ENCODE results near the gene RNF2.

Gene RNF2

DNA sequence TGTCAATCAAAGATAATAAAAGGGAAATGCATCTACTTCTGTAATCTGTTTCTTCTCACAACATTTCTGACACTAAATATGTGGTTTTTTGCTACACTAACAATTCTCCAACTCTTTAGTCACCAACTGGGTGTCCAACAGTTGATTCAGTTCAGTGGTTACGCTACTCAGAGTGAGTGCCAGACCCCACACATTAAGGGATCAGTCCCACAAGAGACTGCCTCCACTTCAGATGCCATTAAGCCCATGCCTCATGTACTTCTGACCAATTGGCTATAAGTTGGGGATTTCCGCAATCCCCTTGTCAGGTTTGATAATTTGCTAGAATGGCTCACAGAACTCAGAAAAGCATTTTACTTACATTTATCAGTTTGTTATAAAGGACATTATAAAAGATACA, 28.4 kb downstream of the RNF2 start:
- Mint-ChIP-seq H3K4me3 (no peak overlapping the region), H3K27me3 (ENCODE audit: low read depth) (no peaks in the 10 kb centered on the region), H3K36me3 (ENCODE audit: low read depth) (peaks cover 54% of the 10 kb centered on the region)

DNA sequence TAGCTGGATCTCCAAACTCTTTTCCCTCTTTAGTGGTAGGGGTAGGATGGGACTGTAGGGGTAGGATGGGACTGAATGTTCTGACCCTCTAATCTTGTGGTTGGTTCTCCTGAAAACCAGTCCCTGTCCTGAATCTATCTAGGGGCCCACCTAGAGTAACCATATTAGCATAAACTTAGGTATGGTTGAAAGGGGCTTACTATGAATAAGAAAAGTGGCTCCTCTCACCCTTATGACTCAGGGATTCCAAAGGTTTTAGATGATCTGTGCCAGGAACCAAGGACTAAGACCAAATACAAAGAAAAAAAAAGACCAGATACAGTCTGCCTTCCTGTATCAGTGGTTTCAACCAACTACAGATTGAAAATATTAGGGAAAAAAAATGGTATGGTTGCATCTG, 28.9 kb downstream of the RNF2 start:
- TF ChIP-seq, protein P1, sequence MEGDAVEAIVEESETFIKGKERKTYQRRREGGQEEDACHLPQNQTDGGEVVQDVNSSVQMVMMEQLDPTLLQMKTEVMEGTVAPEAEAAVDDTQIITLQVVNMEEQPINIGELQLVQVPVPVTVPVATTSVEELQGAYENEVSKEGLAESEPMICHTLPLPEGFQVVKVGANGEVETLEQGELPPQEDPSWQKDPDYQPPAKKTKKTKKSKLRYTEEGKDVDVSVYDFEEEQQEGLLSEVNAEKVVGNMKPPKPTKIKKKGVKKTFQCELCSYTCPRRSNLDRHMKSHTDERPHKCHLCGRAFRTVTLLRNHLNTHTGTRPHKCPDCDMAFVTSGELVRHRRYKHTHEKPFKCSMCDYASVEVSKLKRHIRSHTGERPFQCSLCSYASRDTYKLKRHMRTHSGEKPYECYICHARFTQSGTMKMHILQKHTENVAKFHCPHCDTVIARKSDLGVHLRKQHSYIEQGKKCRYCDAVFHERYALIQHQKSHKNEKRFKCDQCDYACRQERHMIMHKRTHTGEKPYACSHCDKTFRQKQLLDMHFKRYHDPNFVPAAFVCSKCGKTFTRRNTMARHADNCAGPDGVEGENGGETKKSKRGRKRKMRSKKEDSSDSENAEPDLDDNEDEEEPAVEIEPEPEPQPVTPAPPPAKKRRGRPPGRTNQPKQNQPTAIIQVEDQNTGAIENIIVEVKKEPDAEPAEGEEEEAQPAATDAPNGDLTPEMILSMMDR (IDR thresholded peaks at IDR 0.05; ENCODE audit: unreplicated experiment in 3 of 3), result no peak
- peaks cover 18% of the 10 kb centered on the region for H3K9me3 Mint-ChIP-seq
- no peak overlapping the region for H3K4me3 Mint-ChIP-seq
- no peaks in the 10 kb centered on the region for H3K4me1 Mint-ChIP-seq
- no peak overlapping the region for H3K27ac Mint-ChIP-seq
- H3K36me3 Mint-ChIP-seq (ENCODE audit: low read depth), result peaks cover 57% of the 10 kb centered on the region
- H3K27me3 Mint-ChIP-seq (ENCODE audit: low read depth), result no peaks in the 10 kb centered on the region

More for the DNA sequence above, 28.4 kb downstream of the RNF2 start:
- TF ChIP-seq, protein P1 (IDR thresholded peaks at IDR 0.05; ENCODE audit: unreplicated experiment in 3 of 3), result no peak
- Mint-ChIP-seq H3K9me3 (peaks cover 18% of the 10 kb centered on the region), H3K4me1 (no peaks in the 10 kb centered on the region), H3K27ac (no peak overlapping the region)

DNA sequence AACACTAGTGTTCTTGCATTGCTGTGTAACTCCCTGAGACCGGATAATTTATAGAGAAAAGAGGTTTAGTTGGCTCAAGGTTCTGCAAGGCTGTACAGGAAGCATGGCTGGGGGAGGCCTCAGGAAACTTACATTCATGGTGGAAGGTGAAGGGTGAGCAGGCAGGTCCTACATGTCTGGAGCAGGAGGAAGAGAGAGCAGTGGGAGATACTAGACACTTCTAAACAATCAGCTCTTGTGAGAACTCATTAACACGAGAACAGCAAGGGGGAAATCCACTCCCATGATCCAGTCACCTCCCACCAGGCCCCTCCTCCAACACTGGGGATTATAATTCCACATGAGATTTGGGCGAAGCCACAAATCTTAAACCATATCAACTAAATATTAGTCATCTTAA, 30.1 kb downstream of the RNF2 start:
- Mint-ChIP-seq H3K4me3 (no peak overlapping the region), H3K9me3 (peaks cover 24% of the 10 kb centered on the region), H3K27me3 (ENCODE audit: low read depth) (no peaks in the 10 kb centered on the region), H3K27ac (no peak overlapping the region), H3K4me1 (no peaks in the 10 kb centered on the region), H3K36me3 (ENCODE audit: low read depth) (peaks cover 64% of the 10 kb centered on the region)
- TF ChIP-seq, protein P1 (IDR thresholded peaks at IDR 0.05; ENCODE audit: unreplicated experiment in 3 of 3), result no peak

DNA sequence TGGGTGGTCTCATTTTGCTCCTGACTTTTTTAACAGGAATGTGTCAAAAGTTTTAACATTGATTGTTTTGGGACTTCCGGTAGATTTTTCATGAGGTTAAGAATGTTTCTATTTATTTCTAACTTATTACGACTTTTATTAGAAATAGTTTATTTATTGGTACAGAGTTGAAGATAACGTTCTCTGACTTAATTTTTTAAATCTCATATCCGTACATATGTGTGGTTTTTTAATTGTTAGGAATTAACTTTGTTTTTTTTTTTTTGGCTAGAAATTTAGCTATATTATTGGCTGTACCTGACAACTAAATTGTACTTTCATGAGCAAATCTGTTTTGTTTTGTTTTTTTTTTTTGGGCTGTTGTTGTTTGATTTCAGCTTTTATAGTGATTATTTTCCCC, 32.0 kb downstream of the RNF2 start:
- Mint-ChIP-seq H3K27ac (no peak overlapping the region), H3K9me3 (peaks cover 16% of the 10 kb centered on the region), H3K27me3 (ENCODE audit: low read depth) (no peaks in the 10 kb centered on the region), H3K4me3 (no peak overlapping the region), H3K36me3 (ENCODE audit: low read depth) (peaks cover 53% of the 10 kb centered on the region), H3K4me1 (no peaks in the 10 kb centered on the region)
- TF ChIP-seq, protein P1 (IDR thresholded peaks at IDR 0.05; ENCODE audit: unreplicated experiment in 3 of 3), result no peak

DNA sequence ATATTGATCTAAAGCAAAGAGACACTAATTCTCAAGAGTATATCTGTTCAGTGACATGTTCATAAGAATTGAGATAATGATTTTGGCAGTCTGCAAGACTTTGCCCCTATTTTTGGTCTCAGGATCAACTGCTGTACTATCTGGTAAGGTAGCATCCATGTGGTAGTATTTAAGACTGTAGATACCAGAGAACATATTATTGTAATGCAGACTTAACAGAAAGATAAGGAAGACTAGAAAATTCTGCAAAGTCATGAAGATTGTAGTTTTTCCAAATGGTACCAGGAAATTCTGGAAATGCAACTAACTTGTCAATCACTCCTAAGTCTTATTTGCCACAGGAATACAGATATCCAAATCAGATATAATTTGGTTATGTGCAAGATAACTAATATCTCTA, 35.1 kb downstream of the RNF2 start:
- no peak overlapping the region for H3K27ac Mint-ChIP-seq
- H3K4me3 Mint-ChIP-seq, result no peak overlapping the region
- H3K27me3 Mint-ChIP-seq (ENCODE audit: low read depth), result no peaks in the 10 kb centered on the region
- peaks cover 12% of the 10 kb centered on the region for H3K9me3 Mint-ChIP-seq
- peaks cover 41% of the 10 kb centered on the region for H3K36me3 Mint-ChIP-seq (ENCODE audit: low read depth)
- TF ChIP-seq, protein P1 (IDR thresholded peaks at IDR 0.05; ENCODE audit: unreplicated experiment in 3 of 3), result no peak
- no peaks in the 10 kb centered on the region for H3K4me1 Mint-ChIP-seq

DNA sequence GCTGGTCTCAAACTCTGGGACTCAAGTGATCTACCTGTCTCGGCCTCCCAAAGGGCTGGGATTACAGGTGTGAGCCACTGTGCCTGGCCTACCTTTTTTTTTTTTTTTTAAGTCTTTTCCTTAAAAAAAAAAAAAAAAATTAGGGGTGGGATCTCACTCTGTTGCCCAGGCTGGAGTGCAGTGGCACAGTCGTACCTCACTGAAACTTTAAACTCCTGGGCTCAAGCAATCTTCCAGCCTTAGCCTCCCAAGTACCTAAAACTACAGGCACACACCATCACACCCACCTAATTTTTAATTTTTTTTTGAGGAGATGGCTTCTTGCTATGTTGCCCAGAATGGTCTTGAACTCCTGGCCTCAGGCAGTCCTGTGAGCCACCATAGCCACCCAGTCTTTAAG, 38.5 kb downstream of the RNF2 start:
- Mint-ChIP-seq H3K27me3 (ENCODE audit: low read depth) (no peaks in the 10 kb centered on the region), H3K4me1 (no peaks in the 10 kb centered on the region), H3K27ac (no peak overlapping the region), H3K9me3 (peaks cover 8% of the 10 kb centered on the region), H3K4me3 (no peak overlapping the region), H3K36me3 (ENCODE audit: low read depth) (peaks cover 53% of the 10 kb centered on the region)
- TF ChIP-seq, protein P1 (IDR thresholded peaks at IDR 0.05; ENCODE audit: unreplicated experiment in 3 of 3), result no peak

Measured in nephron (organoid).